ENCODE data around the gene GPR146. TPM values are rescaled to one million over a fixed set of nuclear protein-coding genes. Genes with fewer than 3 reads are reported as not detected.
A peak's percentile ranks its signal among the peaks of the same experiment; 100 is the strongest.

GPR146 gene
- total RNA-seq, 2 donors from 2014 or later: 13.4 to 18.6 TPM

DNA sequence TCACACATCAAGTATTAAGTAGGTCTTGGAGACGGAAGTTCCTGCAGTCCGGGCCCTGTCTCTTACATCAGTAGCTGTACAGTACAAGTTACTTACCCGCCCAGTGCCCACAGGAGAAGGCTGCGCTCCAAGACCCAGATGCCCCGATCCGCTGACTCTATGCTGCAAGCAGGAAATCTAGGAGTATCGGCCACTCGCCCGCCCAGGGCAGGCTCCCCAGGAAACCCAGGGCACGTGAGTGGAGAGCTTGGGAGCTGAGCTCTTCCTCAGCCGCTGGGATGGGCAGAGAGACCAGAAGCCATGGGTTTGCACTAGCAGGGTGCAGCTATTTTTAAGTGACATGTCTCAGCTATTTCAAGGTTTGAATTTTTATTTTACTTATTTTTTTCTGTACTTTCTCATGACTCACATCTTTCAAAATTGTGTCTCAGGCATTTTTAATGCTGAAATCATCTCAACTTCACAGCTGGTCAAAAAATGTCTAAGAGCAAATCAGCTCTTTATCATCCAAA lies 41.6 kb downstream of the GPR146 start:
- Histone ChIP-seq H3K27me3 (no peaks in the 10 kb centered on the region), H3K27ac (no peak overlapping the region), H3K4me1 (peaks cover 0 to 48% of the 10 kb centered on the region in 2 donors), H3K4me3 (no peak overlapping the region), H3K36me3 (no peaks in the 10 kb centered on the region), H3K9me3 (no peaks in the 10 kb centered on the region)
- no peak for DNase-seq (ENCODE audit: low spot score)
- no peak for TF ChIP-seq CTCF (IDR thresholded peaks at IDR 0.05)

GRCh38 chr7:1086588-1087464 lies 42.5 kb downstream of the GPR146 start:
- H3K36me3 ChIP-seq: peaks cover 4% of the 10 kb centered on the region
- peak; percentile 77 for DNase-seq (ENCODE audit: low spot score)
- no peaks in the 10 kb centered on the region for H3K27me3 ChIP-seq
- peak; percentile 51 to 97 for TF ChIP-seq CTCF (IDR thresholded peaks at IDR 0.05)
- peaks cover 0 to 39% of the 10 kb centered on the region in 2 donors for H3K4me1 ChIP-seq
- peak overlapping the region in 1 of 2 donors; percentile 66 for H3K27ac ChIP-seq
- H3K9me3 ChIP-seq: no peaks in the 10 kb centered on the region
- H3K4me3 ChIP-seq: peak overlapping the region; percentile 13 to 53

DNA sequence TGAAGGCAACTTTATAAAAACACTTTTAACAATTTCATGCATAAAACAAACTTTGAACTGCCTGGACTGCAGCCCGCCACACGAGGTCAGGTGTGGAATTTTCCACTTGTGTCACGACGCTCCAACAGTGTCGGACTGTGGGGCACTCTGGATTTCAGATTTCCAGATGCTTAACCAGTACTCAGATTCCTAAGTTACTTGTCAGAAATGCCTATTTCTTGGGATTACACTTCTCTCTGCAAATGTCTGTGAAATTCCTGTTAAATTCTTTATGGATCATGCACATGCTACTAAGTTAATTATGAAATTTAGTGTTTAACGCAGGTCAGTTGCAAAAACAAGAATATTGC lies 43.1 kb downstream of the GPR146 start:
- no peak for TF ChIP-seq CTCF (IDR thresholded peaks at IDR 0.05)
- no peak for DNase-seq (ENCODE audit: low spot score)
- peak overlapping the region; percentile 66 to 78 for H3K27ac ChIP-seq

DNA sequence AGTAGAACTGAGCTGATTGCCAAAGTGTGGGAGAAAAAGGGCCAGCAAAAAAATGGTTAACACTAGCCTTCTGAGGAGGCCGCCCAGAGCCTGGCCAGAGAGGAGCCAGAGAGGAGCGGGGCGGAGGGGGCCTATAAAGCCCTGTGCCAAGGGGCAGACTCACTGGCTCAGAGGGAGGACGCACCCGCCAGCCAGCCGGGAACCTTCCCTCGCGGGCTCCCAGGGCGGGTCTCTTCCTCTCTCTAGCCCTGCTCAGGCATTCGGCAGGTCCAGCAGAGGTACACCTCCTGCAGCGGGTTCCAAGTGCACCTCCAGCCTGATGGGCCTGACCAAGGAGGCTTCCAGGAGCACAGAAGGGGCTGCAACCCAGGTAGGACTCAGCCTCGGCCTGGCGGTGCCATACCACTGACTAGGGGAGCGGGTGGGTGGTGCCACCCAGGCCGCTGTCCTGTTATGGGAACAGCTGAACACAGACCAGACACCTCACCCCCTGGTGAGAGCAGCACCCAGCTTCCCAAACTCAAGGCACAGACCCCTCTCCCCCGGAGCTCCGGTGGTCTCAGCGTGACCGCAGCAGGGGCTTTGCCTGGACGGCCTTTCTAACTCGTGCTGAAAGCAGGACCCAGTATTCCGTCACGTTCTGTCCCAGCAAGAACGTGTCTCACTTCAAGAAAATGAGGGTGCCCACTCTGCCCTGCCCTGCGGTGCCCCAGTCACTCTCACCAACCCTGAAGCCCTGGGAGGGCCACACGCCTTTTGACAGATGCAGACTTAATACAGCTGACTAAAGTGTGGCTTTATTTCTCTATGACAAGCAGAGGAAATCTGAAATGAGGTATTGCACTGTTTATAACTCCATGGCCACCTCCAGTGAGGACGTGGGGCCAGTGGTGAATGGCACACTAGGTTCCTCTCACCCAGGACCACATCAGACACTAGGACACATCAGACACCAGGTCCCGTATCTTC lies 43.9 kb downstream of the GPR146 start, which contains the start of gene GPER1:
TSS of gene GPER1 (plus strand) at position 162 of the 969 bp plus-strand sequence. CDS start 3,616 bp downstream, outside the sequence.
- Histone ChIP-seq H3K4me1 (peaks cover 0 to 28% of the 10 kb centered on the region in 2 donors), H3K27ac (peak within 1 kb of the TSS; percentile 66 to 78), H3K4me3 (peak within 1 kb of the TSS; percentile 29 to 53), H3K36me3 (peaks cover 14% of the 10 kb centered on the region), H3K9me3 (no peaks in the 10 kb centered on the region), H3K27me3 (no peaks in the 10 kb centered on the region)
- DNase-seq (ENCODE audit: low spot score): peak; percentile 72
- TF ChIP-seq CTCF (IDR thresholded peaks at IDR 0.05): no peak

More for the DNA sequence above, 43.1 kb downstream of the GPR146 start:
- no peaks in the 10 kb centered on the region for H3K9me3 ChIP-seq
- peaks cover 10% of the 10 kb centered on the region for H3K36me3 ChIP-seq
- no peaks in the 10 kb centered on the region for H3K27me3 ChIP-seq
- H3K4me1 ChIP-seq: peaks cover 0 to 33% of the 10 kb centered on the region in 2 donors
- H3K4me3 ChIP-seq: peak overlapping the region; percentile 29 to 53

GRCh38 chr7:1090236-1090635 lies 45.9 kb downstream of the GPR146 start:
- no peaks in the 10 kb centered on the region for H3K27me3 ChIP-seq
- H3K4me3 ChIP-seq: no peak overlapping the region
- H3K9me3 ChIP-seq: no peaks in the 10 kb centered on the region
- peaks cover 14% of the 10 kb centered on the region for H3K36me3 ChIP-seq
- no peak for DNase-seq (ENCODE audit: low spot score)
- TF ChIP-seq CTCF (IDR thresholded peaks at IDR 0.05): no peak
- H3K4me1 ChIP-seq: peaks cover 0 to 33% of the 10 kb centered on the region in 2 donors
- no peak overlapping the region for H3K27ac ChIP-seq

Data from right atrium auricular region (tissue), 2 donors.